IMR-90 (cell line): ENCODE data around the gene ADAMTS3. TPM values are rescaled to one million over a fixed set of nuclear protein-coding genes. Genes with fewer than 3 reads are reported as not detected.

ENCODE experiments used
- ATAC-seq: fragments of 200-7000 bp; cut with Tn5 transposase; 2 replicates; pipeline ENCODE4 v1.9.1; 2020; ENCODE audit warnings: low read depth, mild to moderate bottlenecking, moderate library complexity
- BruUV-seq: library from RNA; stranded (reverse); fragments of 400-500 nt; replicated peaks from 2 replicates; lab custom pipeline; 2021; lab: Mats Ljungman, UMichigan
- CTCF ChIA-PET: fragments of 300-600 bp; formaldehyde crosslinking; extraction: SDS; loops from one replicate; lab custom pipeline; 2021; ENCODE audit warnings: antibody characterized with exemption; lab: Yijun Ruan, JAX
- POLR2A ChIA-PET: fragments of 300-600 bp; sonication (Branson Sonifier 250); formaldehyde crosslinking; loops from one replicate; lab custom pipeline; 2022; ENCODE audit warnings: antibody characterized with exemption; ENCODE audit not compliant: unreplicated experiment; lab: Charles Lee
- DNase-seq: peaks from one replicate; pipeline ENCODE4 v3.0.0; 2013
- H2AFZ ChIP-seq: replicated peaks from 2 replicates; pipeline ENCODE3; 2013; ENCODE audit warnings: low read length, mild to moderate bottlenecking; ENCODE audit not compliant: poor library complexity
- H2AK5ac ChIP-seq: 2 replicates; pipeline ENCODE4 v1.6.1; 2013; ENCODE audit warnings: low read depth, low read length, inconsistent platforms
- H2AK9ac ChIP-seq: replicated peaks from 2 replicates; pipeline ENCODE3; 2013; ENCODE audit warnings: mild to moderate bottlenecking, low read depth, low read length, moderate library complexity; ENCODE audit not compliant: poor library complexity
- H2BK120ac ChIP-seq: 2 replicates; pipeline ENCODE4 v1.6.1; 2013; ENCODE audit warnings: low read depth, low read length, inconsistent platforms
- H2BK15ac ChIP-seq: 3 replicates; pipeline ENCODE4 v1.6.1; 2013; ENCODE audit warnings: low read depth, low read length, inconsistent platforms
- H2BK20ac ChIP-seq: 2 replicates; pipeline ENCODE4 v1.6.1; 2013; ENCODE audit warnings: low read depth, mild to moderate bottlenecking, inconsistent platforms, low read length, moderate library complexity
- H2BK5ac ChIP-seq: 2 replicates; pipeline ENCODE4 v1.6.1; 2013; ENCODE audit warnings: mild to moderate bottlenecking, low read depth, low read length, inconsistent platforms; ENCODE audit not compliant: poor library complexity, severe bottlenecking
- H3K14ac ChIP-seq: replicated peaks from 2 replicates; pipeline ENCODE4 v1.6.1; 2013; ENCODE audit warnings: low read depth, low read length, inconsistent platforms
- H3K18ac ChIP-seq: 2 replicates; pipeline ENCODE4 v1.6.1; 2013; ENCODE audit warnings: low read depth, low read length, control low read depth
- H3K23ac ChIP-seq: 2 replicates; pipeline ENCODE4 v1.6.1; 2013; ENCODE audit warnings: low read depth, low read length, inconsistent platforms
- H3K27ac ChIP-seq: 2 replicates; pipeline ENCODE4 v1.5.1; 2013; ENCODE audit warnings: mild to moderate bottlenecking, control low read depth, low read length; ENCODE audit not compliant: insufficient read depth
- H3K27me3 ChIP-seq: 2 replicates; pipeline ENCODE4 v1.6.1; 2013; ENCODE audit warnings: low read length; ENCODE audit not compliant: control insufficient read depth, insufficient read depth
- H3K36me3 ChIP-seq: 2 replicates; pipeline ENCODE4 v1.6.1; 2013; ENCODE audit warnings: low read length, mixed read lengths; ENCODE audit not compliant: control insufficient read depth, insufficient read depth
- H3K4ac ChIP-seq: 2 replicates; pipeline ENCODE4 v1.6.1; 2013; ENCODE audit warnings: low read depth, low read length, inconsistent platforms
- H3K4me1 ChIP-seq: 2 replicates; pipeline ENCODE4 v1.6.1; 2013; ENCODE audit warnings: low read length, mixed read lengths; ENCODE audit not compliant: control insufficient read depth, insufficient read depth
- H3K4me2 ChIP-seq: 2 replicates; pipeline ENCODE4 v1.6.1; 2013; ENCODE audit warnings: low read depth, mild to moderate bottlenecking, control low read depth, low read length, moderate library complexity
- H3K4me3 ChIP-seq: 2 replicates; pipeline ENCODE4 v1.5.1; 2013; ENCODE audit warnings: low read depth, mild to moderate bottlenecking, control low read depth, low read length, moderate library complexity; ENCODE audit not compliant: insufficient read depth
- H3K56ac ChIP-seq: 2 replicates; pipeline ENCODE4 v1.6.1; 2013; ENCODE audit warnings: low read length, inconsistent platforms; ENCODE audit not compliant: insufficient read depth; ENCODE audit errors: extremely low read depth
- H3K79me1 ChIP-seq, 2 experiments: 2 replicates each; pipeline ENCODE4 v1.6.1; 2013; ENCODE audit warnings: low read length in 2 of 2, inconsistent platforms in 1 of 2, low read depth in 1 of 2
- H3K9ac ChIP-seq: 2 replicates; pipeline ENCODE4 v1.6.1; 2013; ENCODE audit warnings: low read depth, low read length, control low read depth
- H3K9me1 ChIP-seq: 2 replicates; pipeline ENCODE4 v1.6.1; 2013; ENCODE audit warnings: low read length, inconsistent platforms; ENCODE audit not compliant: insufficient read depth
- H3K9me3 ChIP-seq: 2 replicates; pipeline ENCODE4 v1.6.1; 2013; ENCODE audit warnings: low read length; ENCODE audit not compliant: control insufficient read depth, insufficient read depth
- H4K20me1 ChIP-seq: 2 replicates; pipeline ENCODE4 v1.6.1; 2013; ENCODE audit warnings: low read length, inconsistent platforms; ENCODE audit not compliant: insufficient read depth
- H4K5ac ChIP-seq: 2 replicates; pipeline ENCODE4 v1.6.1; 2013; ENCODE audit warnings: mild to moderate bottlenecking, low read depth, low read length, control low read depth
- H4K8ac ChIP-seq, 2 experiments: 2 replicates each; pipeline ENCODE4 v1.6.1; 2013; ENCODE audit warnings: low read depth in 2 of 2, low read length in 2 of 2, control low read depth in 1 of 2, inconsistent platforms in 1 of 2
- H4K91ac ChIP-seq: 2 replicates; pipeline ENCODE4 v1.6.1; 2013; ENCODE audit warnings: low read depth, low read length, inconsistent platforms; ENCODE audit not compliant: insufficient read depth
- MAFK ChIP-seq: IDR thresholded peaks from 2 replicates; pipeline ENCODE4 v1.6.1; 2012; ENCODE audit warnings: low read depth, low read length, improper control_type of control experiment
- RAD21 ChIP-seq: IDR thresholded peaks from 2 replicates; pipeline ENCODE4 v1.6.1; 2012; ENCODE audit warnings: low read length, improper control_type of control experiment
- RCOR1 ChIP-seq: IDR thresholded peaks from 2 replicates; pipeline ENCODE4 v1.6.1; 2012; ENCODE audit warnings: mild to moderate bottlenecking, low read length, improper control_type of control experiment; ENCODE audit not compliant: insufficient replicate concordance
- RFX5 ChIP-seq: IDR thresholded peaks from 2 replicates; pipeline ENCODE4 v1.8.0; 2012; ENCODE audit warnings: low read depth, mild to moderate bottlenecking, low read length, moderate library complexity
- WGBS, 2 experiments: methylation state at CpG; one replicate each; pipeline versions ENCODE4 v1.1.5 to v1.1.7; 2013; ENCODE audit warnings: missing lambda C conversion rate in 2 of 2; ENCODE audit not compliant: insufficient read length in 1 of 2; ENCODE audit errors: extremely low coverage in 2 of 2; 5-methylcytosine and 5-hydroxymethylcytosine counted together
- dilution Hi-C: fragments of 300-500 bp; cut with HindIII; formaldehyde crosslinking; loops from one replicate; pipeline ENCODE4 v1.14.3; 2018; ENCODE audit warnings: low sequenced_read_pairs; ENCODE audit not compliant: unreplicated experiment
- in situ Hi-C: fragments of 300-500 bp; cut with MboI; formaldehyde crosslinking; loops from 3 replicates; pipeline ENCODE4 v1.14.3; 2019; ENCODE audit warnings: low sequenced_read_pairs, inconsistent platforms, mixed read lengths
- intact Hi-C: fragments of 100-400 bp; cut with micrococcal nuclease; formaldehyde crosslinking; loops from 2 replicates; pipeline ENCODE4 v1.10.0; 2022
- polyA plus RNA-seq, 3 experiments: library from polyadenylated mRNA; depleted of rRNA; stranded (reverse); fragments of >200 nt; gene quantifications; 2 replicates each; pipeline ENCODE4 v1.2.3, GENCODE V29; 2012; ENCODE audit warnings: low replicate concordance in 1 of 3
- total RNA-seq: library from RNA; depleted of rRNA; stranded (reverse); fragments of >200 nt; gene quantifications from 2 replicates; pipeline ENCODE4 v1.2.3, GENCODE V29; 2012

The ADAMTS3 gene
- total and polyA plus RNA-seq, 2 of the 4 experiments (the other 2 are of a cell fraction) = 0.68 to 2.9 TPM

- intact Hi-C loops = no loop called here
- CTCF ChIA-PET = interaction anchor here (1.5 kb wide), 1 partner anchor 145 kb away, joined by 8 read pairs; no protein-coding TSS in a partner anchor
- H2BK15ac ChIP-seq = no peak overlapping the region
These were observed 97.2 kb downstream of the ADAMTS3 start for GRCh38 chr4:72471816-72472215.

More at GRCh38 chr4:72471816-72472215, 97.2 kb downstream of the ADAMTS3 start:
- Histone ChIP-seq H2BK5ac (no peak overlapping the region), H4K91ac (no peak overlapping the region), H3K9me1 (no peaks in the 10 kb centered on the region), H3K23ac (no peak overlapping the region), H3K4me1 (no peaks in the 10 kb centered on the region), H3K79me1 (no peaks in the 10 kb centered on the region), H3K4ac (no peak overlapping the region), H2BK20ac (no peak overlapping the region), H3K27me3 (no peaks in the 10 kb centered on the region), H2AK5ac (no peak overlapping the region), H3K36me3 (no peaks in the 10 kb centered on the region), H4K20me1 (no peaks in the 10 kb centered on the region), H4K5ac (no peak overlapping the region), H3K18ac (no peak overlapping the region), H3K4me2 (no peak overlapping the region), H2AK9ac (no peak overlapping the region), H3K4me3 (no peak overlapping the region), H3K9me3 (no peaks in the 10 kb centered on the region), H2BK120ac (no peak overlapping the region), H2AFZ (no peak overlapping the region), H3K14ac (no peak overlapping the region), H3K27ac (no peak overlapping the region), H3K56ac (no peak overlapping the region), H4K8ac (no peak overlapping the region), H3K9ac (no peak overlapping the region)
- dilution Hi-C loops = no loop called here
- TF ChIP-seq MAFK (no peak), RCOR1 (no peak), RAD21 (no peak), RFX5 (no peak)
- ATAC-seq = no peak
- POLR2A ChIA-PET = no interaction called here
- no TSS peak for BruUV-seq
- WGBS, 2 experiments = no CpG with 5 or more reads among the region's 2 CpGs
- DNase-seq = no peak
- in situ Hi-C loops = no loop called here
